K562 (cell line): ENCODE measurements around the gene TXNRD2.
A peak's percentile ranks its signal among the peaks of the same experiment; 100 is the strongest.

Source experiments
- JUN ChIP-seq, 2 experiments: sonication (generic) in 1 of 2; formaldehyde crosslinking in 1 of 2; IDR thresholded peaks; 2 replicates each; pipeline versions ENCODE4 v1.6.1 to v1.8.0; 2012 to 2022; ENCODE audit warnings: borderline replicate concordance in 2 of 2, mild to moderate bottlenecking in 2 of 2, improper control_type of control experiment in 1 of 2, low read depth in 1 of 2, low read length in 1 of 2, missing genetic modification reagents in 1 of 2
- POLR2A ChIP-seq: fragments of 450-650 bp; conservative IDR thresholded peaks from 2 replicates; pipeline ENCODE4 v1.6.1; 2016
- SNIP1 ChIP-seq: fragments of 450-650 bp; IDR thresholded peaks from 2 replicates; pipeline ENCODE4 v1.7.1; 2017; ENCODE audit warnings: low read depth, mild to moderate bottlenecking
- ZNF695 ChIP-seq: fragments of 450-650 bp; formaldehyde crosslinking; IDR thresholded peaks from 2 replicates; pipeline ENCODE4 v1.4.0; 2020; ENCODE audit warnings: mild to moderate bottlenecking, moderate library complexity
- TF ChIP-seq, protein P1 (sequence below): fragments of 450-650 bp; IDR thresholded peaks from 2 replicates; pipeline ENCODE4 v1.6.1; 2018; ENCODE audit not compliant: partially characterized antibody
- TF ChIP-seq, protein P2 (sequence below), 3 experiments: IDR thresholded peaks in 2 of 3; conservative IDR thresholded peaks in 1 of 3; 2 replicates each; pipeline ENCODE4 v1.5.1; 2011 to 2012; ENCODE audit warnings: low read length in 3 of 3, mild to moderate bottlenecking in 3 of 3, control low read depth in 2 of 3, improper control_type of control experiment in 1 of 3, inconsistent platforms in 1 of 3, low read depth in 1 of 3, mixed read lengths in 1 of 3, moderate library complexity in 1 of 3; ENCODE audit not compliant: insufficient read depth in 2 of 3

DNA sequence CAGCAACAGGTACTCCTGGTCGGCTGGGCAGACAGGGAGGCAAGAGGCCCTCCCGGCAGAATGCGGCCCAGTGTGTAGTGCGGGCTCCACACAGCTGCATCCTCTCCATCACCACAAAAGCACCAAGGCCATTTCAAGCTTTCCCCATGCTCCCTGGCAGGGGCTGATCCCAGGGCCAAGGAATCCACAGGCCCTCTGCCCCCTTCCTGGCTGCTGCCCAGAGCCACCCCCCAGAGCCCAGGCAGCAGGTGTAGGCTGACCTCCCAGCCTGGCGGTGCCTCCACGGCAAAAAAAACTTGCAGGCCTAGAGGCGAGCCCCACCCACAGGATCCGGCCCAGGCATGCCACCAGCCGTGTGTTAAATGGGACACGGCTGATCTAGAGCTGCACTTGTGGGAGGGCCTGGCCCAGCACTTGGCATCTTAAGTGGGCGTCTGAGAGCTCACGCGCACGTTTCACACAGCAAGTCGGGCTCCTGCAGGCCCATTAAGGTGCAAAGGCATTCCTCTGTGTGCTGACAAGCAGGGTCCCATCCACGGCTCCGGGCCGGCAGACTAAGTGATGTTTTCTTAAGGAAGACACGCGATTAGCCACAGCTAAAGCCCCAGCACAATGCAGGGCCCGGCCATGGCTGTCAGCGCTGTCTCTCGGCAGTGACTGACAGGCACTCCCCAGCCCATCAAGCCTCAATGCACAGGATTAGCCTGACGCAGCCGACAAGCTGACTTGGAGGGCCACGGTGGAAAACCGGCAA is 67.1 kb downstream of the TXNRD2 start:
- TF ChIP-seq ZNF695 (no peak), JUN (IDR thresholded peaks at IDR 0.05; ENCODE audit: borderline replicate concordance, low read depth, low read length) (no peak), JUN (CRISPR knock-in tag; IDR thresholded peaks at IDR 0.05; ENCODE audit: borderline replicate concordance) (no peak), SNIP1 (no peak), POLR2A (no peak)
- TF ChIP-seq, protein P1, sequence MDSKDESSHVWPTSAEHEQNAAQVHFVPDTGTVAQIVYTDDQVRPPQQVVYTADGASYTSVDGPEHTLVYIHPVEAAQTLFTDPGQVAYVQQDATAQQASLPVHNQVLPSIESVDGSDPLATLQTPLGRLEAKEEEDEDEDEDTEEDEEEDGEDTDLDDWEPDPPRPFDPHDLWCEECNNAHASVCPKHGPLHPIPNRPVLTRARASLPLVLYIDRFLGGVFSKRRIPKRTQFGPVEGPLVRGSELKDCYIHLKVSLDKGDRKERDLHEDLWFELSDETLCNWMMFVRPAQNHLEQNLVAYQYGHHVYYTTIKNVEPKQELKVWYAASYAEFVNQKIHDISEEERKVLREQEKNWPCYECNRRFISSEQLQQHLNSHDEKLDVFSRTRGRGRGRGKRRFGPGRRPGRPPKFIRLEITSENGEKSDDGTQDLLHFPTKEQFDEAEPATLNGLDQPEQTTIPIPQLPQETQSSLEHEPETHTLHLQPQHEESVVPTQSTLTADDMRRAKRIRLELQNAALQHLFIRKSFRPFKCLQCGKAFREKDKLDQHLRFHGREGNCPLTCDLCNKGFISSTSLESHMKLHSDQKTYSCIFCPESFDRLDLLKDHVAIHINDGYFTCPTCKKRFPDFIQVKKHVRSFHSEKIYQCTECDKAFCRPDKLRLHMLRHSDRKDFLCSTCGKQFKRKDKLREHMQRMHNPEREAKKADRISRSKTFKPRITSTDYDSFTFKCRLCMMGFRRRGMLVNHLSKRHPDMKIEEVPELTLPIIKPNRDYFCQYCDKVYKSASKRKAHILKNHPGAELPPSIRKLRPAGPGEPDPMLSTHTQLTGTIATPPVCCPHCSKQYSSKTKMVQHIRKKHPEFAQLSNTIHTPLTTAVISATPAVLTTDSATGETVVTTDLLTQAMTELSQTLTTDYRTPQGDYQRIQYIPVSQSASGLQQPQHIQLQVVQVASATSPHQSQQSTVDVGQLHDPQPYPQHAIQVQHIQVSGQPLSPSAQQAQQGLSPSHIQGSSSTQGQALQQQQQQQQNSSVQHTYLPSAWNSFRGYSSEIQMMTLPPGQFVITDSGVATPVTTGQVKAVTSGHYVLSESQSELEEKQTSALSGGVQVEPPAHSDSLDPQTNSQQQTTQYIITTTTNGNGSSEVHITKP = peak; percentile 5
- TF ChIP-seq, protein P2, sequence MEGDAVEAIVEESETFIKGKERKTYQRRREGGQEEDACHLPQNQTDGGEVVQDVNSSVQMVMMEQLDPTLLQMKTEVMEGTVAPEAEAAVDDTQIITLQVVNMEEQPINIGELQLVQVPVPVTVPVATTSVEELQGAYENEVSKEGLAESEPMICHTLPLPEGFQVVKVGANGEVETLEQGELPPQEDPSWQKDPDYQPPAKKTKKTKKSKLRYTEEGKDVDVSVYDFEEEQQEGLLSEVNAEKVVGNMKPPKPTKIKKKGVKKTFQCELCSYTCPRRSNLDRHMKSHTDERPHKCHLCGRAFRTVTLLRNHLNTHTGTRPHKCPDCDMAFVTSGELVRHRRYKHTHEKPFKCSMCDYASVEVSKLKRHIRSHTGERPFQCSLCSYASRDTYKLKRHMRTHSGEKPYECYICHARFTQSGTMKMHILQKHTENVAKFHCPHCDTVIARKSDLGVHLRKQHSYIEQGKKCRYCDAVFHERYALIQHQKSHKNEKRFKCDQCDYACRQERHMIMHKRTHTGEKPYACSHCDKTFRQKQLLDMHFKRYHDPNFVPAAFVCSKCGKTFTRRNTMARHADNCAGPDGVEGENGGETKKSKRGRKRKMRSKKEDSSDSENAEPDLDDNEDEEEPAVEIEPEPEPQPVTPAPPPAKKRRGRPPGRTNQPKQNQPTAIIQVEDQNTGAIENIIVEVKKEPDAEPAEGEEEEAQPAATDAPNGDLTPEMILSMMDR (IDR thresholded peaks at IDR 0.05 in 2 of 3, conservative IDR thresholded peaks at IDR 0.05 in 1 of 3; ENCODE audit: insufficient read depth in 2 of 3, low read depth in 1 of 3, low read length in 3 of 3) = no peak
